CD14-positive monocyte (primary cell): ENCODE measurements around the gene MORC2. TPM values are rescaled to one million over a fixed set of nuclear protein-coding genes. Genes with fewer than 3 reads are reported as not detected.

ENCODE experiments used
- DNase-seq, 3 donors: peaks; one replicate each; pipeline ENCODE4 v3.0.0-alpha.2; 2011 to 2022
- H2AFZ ChIP-seq: 2 replicates; pipeline ENCODE4 v1.6.0; 2012; ENCODE audit warnings: mild to moderate bottlenecking, low read depth, low read length, inconsistent platforms; ENCODE audit not compliant: insufficient read depth, poor library complexity, severe bottlenecking
- H3K27ac ChIP-seq, 2 donors: 1 replicate in 1 of 2; 2 replicates in 1 of 2; pipeline ENCODE4 v1.5.1; 2012 to 2013; ENCODE audit warnings: low read length in 2 of 2, control low read depth in 1 of 2, inconsistent platforms in 1 of 2, low read depth in 1 of 2, mild to moderate bottlenecking in 1 of 2
- H3K27me3 ChIP-seq, 2 donors: one replicate each; pipeline versions ENCODE4 v1.6.0 to v1.6.1; 2011 to 2013; ENCODE audit warnings: low read length in 2 of 2; ENCODE audit not compliant: control insufficient read depth in 2 of 2, insufficient read depth in 2 of 2
- H3K36me3 ChIP-seq, 2 donors: replicated peaks in 1 of 2; 1 replicate in 1 of 2; 2 replicates in 1 of 2; pipeline versions ENCODE4 v1.5.1 to v1.6.1; 2012 to 2013; ENCODE audit warnings: low read length in 2 of 2, control low read depth in 1 of 2, inconsistent platforms in 1 of 2, mild to moderate bottlenecking in 1 of 2; ENCODE audit not compliant: insufficient read depth in 2 of 2, control insufficient read depth in 1 of 2
- H3K4me1 ChIP-seq, 2 donors: 1 replicate in 1 of 2; 2 replicates in 1 of 2; pipeline versions ENCODE4 v1.5.1 to v1.6.1; 2012 to 2013; ENCODE audit warnings: low read length in 2 of 2, control low read depth in 1 of 2, inconsistent platforms in 1 of 2, mild to moderate bottlenecking in 1 of 2, moderate library complexity in 1 of 2; ENCODE audit not compliant: insufficient read depth in 2 of 2, control insufficient read depth in 1 of 2
- H3K4me2 ChIP-seq: replicated peaks from 2 replicates; pipeline ENCODE3; 2012; ENCODE audit warnings: low read length, moderate library complexity, mild to moderate bottlenecking; ENCODE audit not compliant: poor library complexity, severe bottlenecking; ENCODE audit errors: extremely low read depth
- H3K4me3 ChIP-seq, 3 experiments: fragments of 200-600 bp in 1 of 3; sonication (generic) in 1 of 3; replicated peaks in 1 of 3; 1 replicate in 2 of 3; 2 replicates in 1 of 3; pipeline ENCODE4 v1.5.1; 2011 to 2013; ENCODE audit warnings: low read length in 3 of 3, mild to moderate bottlenecking in 3 of 3, control low read depth in 2 of 3, low read depth in 2 of 3, inconsistent platforms in 1 of 3, moderate library complexity in 1 of 3
- H3K79me2 ChIP-seq: 2 replicates; pipeline ENCODE4 v1.6.0; 2012; ENCODE audit warnings: mild to moderate bottlenecking, control low read depth, inconsistent platforms, low read length, moderate library complexity; ENCODE audit not compliant: insufficient read depth
- H3K9ac ChIP-seq: 2 replicates; pipeline ENCODE4 v1.6.0; 2017; ENCODE audit warnings: low read length, mild to moderate bottlenecking; ENCODE audit not compliant: insufficient read depth, poor library complexity, severe bottlenecking
- H3K9me3 ChIP-seq, 2 donors: replicated peaks in 1 of 2; 1 replicate in 1 of 2; 2 replicates in 1 of 2; pipeline versions ENCODE4 v1.5.1 to v1.6.1; 2012 to 2013; ENCODE audit warnings: low read length in 2 of 2, control low read depth in 1 of 2; ENCODE audit not compliant: control insufficient read depth in 1 of 2, insufficient read depth in 1 of 2
- H4K20me1 ChIP-seq: 2 replicates; pipeline ENCODE4 v1.6.0; 2012; ENCODE audit warnings: mild to moderate bottlenecking, low read length, control low read depth, moderate library complexity; ENCODE audit not compliant: insufficient read depth
- H3K27ac Mint-ChIP-seq, 7 donors: one replicate each; pipeline ENCODE4 v1.8.0; 2020; ENCODE audit warnings: mild to moderate bottlenecking in 7 of 7, mixed read lengths in 7 of 7, moderate library complexity in 6 of 7, inconsistent platforms in 2 of 7
- H3K27me3 Mint-ChIP-seq, 3 donors: one replicate each; pipeline ENCODE4 v1.8.0; 2021 to 2022; ENCODE audit warnings: low read depth in 3 of 3, mild to moderate bottlenecking in 3 of 3, mixed read lengths in 3 of 3, moderate library complexity in 3 of 3, inconsistent platforms in 1 of 3
- H3K36me3 Mint-ChIP-seq, 2 donors: one replicate each; pipeline ENCODE4 v1.8.0; 2020; ENCODE audit warnings: mixed read lengths in 2 of 2, inconsistent platforms in 1 of 2, mild to moderate bottlenecking in 1 of 2
- H3K4me1 Mint-ChIP-seq: one replicate; pipeline ENCODE4 v1.8.0; 2020; ENCODE audit warnings: mild to moderate bottlenecking, mixed read lengths
- H3K4me3 Mint-ChIP-seq, 2 donors: one replicate each; pipeline ENCODE4 v1.8.0; 2020; ENCODE audit warnings: mild to moderate bottlenecking in 2 of 2, mixed read lengths in 2 of 2, moderate library complexity in 1 of 2
- H3K9me3 Mint-ChIP-seq, 7 donors: one replicate each; pipeline ENCODE4 v1.8.0; 2020 to 2022; ENCODE audit warnings: mixed read lengths in 7 of 7, mild to moderate bottlenecking in 6 of 7, moderate library complexity in 6 of 7, inconsistent platforms in 2 of 7
- WGBS: methylation state at CpG from one replicate; pipeline ENCODE4 v1.1.5; 2013; ENCODE audit warnings: missing lambda C conversion rate; ENCODE audit not compliant: insufficient coverage; 5-methylcytosine and 5-hydroxymethylcytosine counted together
- intact Hi-C, 2 donors: fragments of 100-400 bp; cut with micrococcal nuclease; formaldehyde crosslinking; loops; one replicate each; pipeline versions ENCODE4 v1.15.0 to v1.15.1; 2023
- polyA plus RNA-seq, 3 donors: library from polyadenylated mRNA; depleted of rRNA in 1 of 3; unstranded in 2 of 3; stranded (reverse) in 1 of 3; fragments of 300-500 nt in 2 of 3; fragments of >200 nt in 1 of 3; fragmentation: Illumina TruSeq in 2 of 3; gene quantifications; 1 replicate in 2 of 3; 2 replicates in 1 of 3; pipeline ENCODE4 v1.2.3, GENCODE V29; 2012 to 2021
- TF ChIP-seq, protein P1 (sequence below): fragments of 200-600 bp; IDR thresholded peaks from one replicate; pipeline ENCODE4 v1.8.0; 2022; ENCODE audit warnings: antibody characterized with exemption, mild to moderate bottlenecking

The MORC2 gene
- polyA plus RNA-seq, 3 donors = 2.1 to 6.0 (median 2.4) TPM

DNA sequence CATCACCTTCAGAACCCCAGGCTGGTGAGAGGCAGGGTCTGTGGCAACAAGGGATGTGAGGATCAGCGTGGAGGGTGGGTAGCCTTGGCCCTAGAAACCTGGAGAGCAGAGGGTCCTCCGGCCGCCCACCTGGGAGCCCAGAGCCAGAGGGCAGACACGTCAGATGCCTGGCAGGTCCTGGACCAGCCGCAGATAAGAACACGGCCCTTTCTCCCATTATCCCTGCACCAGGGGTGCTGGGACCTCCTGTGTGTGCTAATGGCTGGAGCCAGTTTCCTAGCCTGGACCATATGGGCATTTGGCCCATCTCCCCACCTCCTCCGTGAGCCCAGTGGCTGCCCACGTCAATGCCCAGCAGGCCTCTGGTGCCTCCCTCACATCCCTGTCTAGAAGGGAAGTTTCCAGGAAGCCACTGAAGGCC lies 88.4 kb downstream of the MORC2 start:
- no peak for DNase-seq
- Mint-ChIP-seq H3K27me3 (peaks cover 0 to 4% (median 0%) of the 10 kb centered on the region in 3 donors), H3K9me3 (no peaks in the 10 kb centered on the region), H3K4me1 (no peaks in the 10 kb centered on the region), H3K36me3 (no peaks in the 10 kb centered on the region), H3K27ac (no peak overlapping the region), H3K4me3 (no peak overlapping the region)
- Histone ChIP-seq H3K9ac (no peak overlapping the region), H3K27ac (no peak overlapping the region), H3K4me2 (no peak overlapping the region), H3K79me2 (no peaks in the 10 kb centered on the region), H3K4me3 (no peak overlapping the region), H4K20me1 (no peaks in the 10 kb centered on the region), H3K36me3 (no peaks in the 10 kb centered on the region), H3K9me3 (no peaks in the 10 kb centered on the region), H3K4me1 (no peaks in the 10 kb centered on the region), H2AFZ (no peak overlapping the region), H3K27me3 (no peaks in the 10 kb centered on the region)
- WGBS = 94% methylated on average over 7 of the region's 8 CpGs
- TF ChIP-seq, protein P1, sequence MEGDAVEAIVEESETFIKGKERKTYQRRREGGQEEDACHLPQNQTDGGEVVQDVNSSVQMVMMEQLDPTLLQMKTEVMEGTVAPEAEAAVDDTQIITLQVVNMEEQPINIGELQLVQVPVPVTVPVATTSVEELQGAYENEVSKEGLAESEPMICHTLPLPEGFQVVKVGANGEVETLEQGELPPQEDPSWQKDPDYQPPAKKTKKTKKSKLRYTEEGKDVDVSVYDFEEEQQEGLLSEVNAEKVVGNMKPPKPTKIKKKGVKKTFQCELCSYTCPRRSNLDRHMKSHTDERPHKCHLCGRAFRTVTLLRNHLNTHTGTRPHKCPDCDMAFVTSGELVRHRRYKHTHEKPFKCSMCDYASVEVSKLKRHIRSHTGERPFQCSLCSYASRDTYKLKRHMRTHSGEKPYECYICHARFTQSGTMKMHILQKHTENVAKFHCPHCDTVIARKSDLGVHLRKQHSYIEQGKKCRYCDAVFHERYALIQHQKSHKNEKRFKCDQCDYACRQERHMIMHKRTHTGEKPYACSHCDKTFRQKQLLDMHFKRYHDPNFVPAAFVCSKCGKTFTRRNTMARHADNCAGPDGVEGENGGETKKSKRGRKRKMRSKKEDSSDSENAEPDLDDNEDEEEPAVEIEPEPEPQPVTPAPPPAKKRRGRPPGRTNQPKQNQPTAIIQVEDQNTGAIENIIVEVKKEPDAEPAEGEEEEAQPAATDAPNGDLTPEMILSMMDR = no peak
- intact Hi-C loops = no loop called here

DNA sequence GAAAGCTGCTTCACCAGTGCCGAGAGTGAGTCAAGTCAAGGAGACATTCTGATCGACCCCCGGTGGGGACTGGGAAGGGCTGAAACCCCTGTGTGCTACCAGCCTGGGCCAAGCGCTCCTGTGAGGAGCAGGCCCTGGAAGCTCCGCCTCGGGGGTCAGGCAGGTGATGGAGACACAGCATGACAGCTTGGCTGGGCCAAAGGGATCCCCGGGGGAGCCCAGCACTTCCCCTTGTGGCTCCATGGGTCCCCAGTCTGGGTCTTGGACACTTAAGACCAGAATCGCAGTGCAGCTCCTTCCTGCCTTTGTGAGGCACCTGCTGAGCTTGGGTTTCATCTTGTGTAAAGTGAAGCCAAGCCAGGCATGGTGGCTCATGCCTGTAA lies 89.2 kb downstream of the MORC2 start:
- Histone ChIP-seq H3K79me2 (no peaks in the 10 kb centered on the region), H3K36me3 (no peaks in the 10 kb centered on the region), H3K9me3 (no peaks in the 10 kb centered on the region), H3K27me3 (no peaks in the 10 kb centered on the region), H3K27ac (no peak overlapping the region), H3K4me2 (no peak overlapping the region), H2AFZ (no peak overlapping the region), H3K4me1 (no peaks in the 10 kb centered on the region), H3K9ac (no peak overlapping the region), H4K20me1 (no peaks in the 10 kb centered on the region), H3K4me3 (no peak overlapping the region)
- Mint-ChIP-seq H3K36me3 (no peaks in the 10 kb centered on the region), H3K9me3 (no peaks in the 10 kb centered on the region), H3K27ac (no peak overlapping the region), H3K4me3 (no peak overlapping the region), H3K4me1 (no peaks in the 10 kb centered on the region), H3K27me3 (peaks cover 0 to 4% (median 2%) of the 10 kb centered on the region in 3 donors)
- WGBS = 87% methylated on average over 8 of the region's 8 CpGs
- intact Hi-C loops = no loop called here
- TF ChIP-seq, protein P1 = no peak
- no peak for DNase-seq
